OCI-LY7 (cell line): Measurements from ENCODE around the gene KIRREL1. TPM values are rescaled to one million over a fixed set of nuclear protein-coding genes. Genes with fewer than 3 reads are reported as not detected.

Experiments used
- BruUV-seq: library from RNA; stranded (reverse); fragments of 400-500 nt; replicated peaks from 2 replicates; lab custom pipeline; 2021; lab: Mats Ljungman, UMichigan
- CTCF ChIA-PET: fragments of 300-600 bp; sonication (Branson Sonifier 250); formaldehyde crosslinking; loops from one replicate; lab custom pipeline; 2022; ENCODE audit warnings: antibody characterized with exemption; ENCODE audit not compliant: unreplicated experiment; lab: Charles Lee
- POLR2A ChIA-PET: fragments of 300-600 bp; sonication (Branson Sonifier 250); formaldehyde crosslinking; loops from one replicate; lab custom pipeline; 2022; ENCODE audit warnings: antibody characterized with exemption; lab: Charles Lee
- DNase-seq: peaks from one replicate; pipeline ENCODE4 v3.0.0-alpha.2; 2015; ENCODE audit warnings: low spot score
- H2AFZ ChIP-seq: fragments of 200-600 bp; sonication (generic), shearing (Covaris generic); 2 replicates; pipeline ENCODE4 v1.6.1; 2014; ENCODE audit warnings: mild to moderate bottlenecking, antibody characterized with exemption, low read length, moderate library complexity
- H3K27ac ChIP-seq: fragments of 200-600 bp; sonication (generic); 2 replicates; pipeline ENCODE4 v1.5.1; 2014; ENCODE audit warnings: mixed run types, low read depth, mild to moderate bottlenecking, moderate library complexity, low read length, inconsistent platforms; ENCODE audit not compliant: poor library complexity, severe bottlenecking
- H3K36me3 ChIP-seq: fragments of 200-600 bp; sonication (generic); 2 replicates; pipeline ENCODE4 v1.6.1; 2014; ENCODE audit warnings: mild to moderate bottlenecking, antibody characterized with exemption, low read length, moderate library complexity, mixed read lengths; ENCODE audit not compliant: insufficient read depth
- H3K4me1 ChIP-seq: fragments of 200-600 bp; sonication (generic); 2 replicates; pipeline ENCODE4 v1.5.1; 2014; ENCODE audit warnings: mild to moderate bottlenecking, low read length; ENCODE audit not compliant: insufficient read depth, poor library complexity, severe bottlenecking
- H3K4me2 ChIP-seq: fragments of 200-600 bp; sonication (generic); 2 replicates; pipeline ENCODE4 v1.6.1; 2014; ENCODE audit warnings: mild to moderate bottlenecking, low read length
- H3K4me3 ChIP-seq: fragments of 200-600 bp; sonication (generic); 2 replicates; pipeline ENCODE4 v1.5.1; 2014; ENCODE audit warnings: mild to moderate bottlenecking, low read depth, low read length; ENCODE audit not compliant: poor library complexity, severe bottlenecking
- H3K79me2 ChIP-seq: fragments of 200-600 bp; sonication (generic); 2 replicates; pipeline ENCODE4 v1.6.1; 2016; ENCODE audit warnings: low read depth, mild to moderate bottlenecking, low read length, moderate library complexity, mixed read lengths; ENCODE audit not compliant: insufficient read depth
- H3K9me2 ChIP-seq: fragments of 200-600 bp; sonication (generic); 2 replicates; pipeline ENCODE4 v1.6.1; 2016; ENCODE audit warnings: mild to moderate bottlenecking, low read length, mixed read lengths; ENCODE audit not compliant: insufficient read depth
- H3K9me3 ChIP-seq: fragments of 200-600 bp; sonication (generic); 2 replicates; pipeline ENCODE4 v1.6.1; 2014; ENCODE audit warnings: mild to moderate bottlenecking, mixed run types, low read length, mixed read lengths
- H4K20me1 ChIP-seq: fragments of 200-600 bp; sonication (generic); 2 replicates; pipeline ENCODE4 v1.6.1; 2014; ENCODE audit warnings: mild to moderate bottlenecking, antibody characterized with exemption, low read length, moderate library complexity, mixed read lengths; ENCODE audit not compliant: insufficient read depth
- EZH2phosphoT487 ChIP-seq: fragments of 200-600 bp; sonication (generic); IDR thresholded peaks from 2 replicates; pipeline ENCODE4 v1.6.1; 2018; ENCODE audit warnings: low read depth, borderline replicate concordance, mild to moderate bottlenecking, mixed run types, antibody characterized with exemption, low read length, moderate library complexity, mixed read lengths
- intact Hi-C: fragments of 100-400 bp; cut with micrococcal nuclease; formaldehyde crosslinking; loops from one replicate; pipeline ENCODE4 v1.10.0; 2022; ENCODE audit not compliant: unreplicated experiment
- total RNA-seq, 2 experiments: library from RNA; depleted of rRNA in 1 of 2; stranded (reverse); fragments of >200 nt in 1 of 2; shearing (Covaris generic) in 1 of 2; gene quantifications; 2 replicates each; pipeline ENCODE4 v1.2.3, GENCODE V29; 2014 to 2022
- TF ChIP-seq, protein P1 (sequence below): fragments of 200-600 bp; sonication (generic); conservative IDR thresholded peaks from 2 replicates; pipeline ENCODE4 v1.5.1; 2014; ENCODE audit warnings: mild to moderate bottlenecking, antibody characterized with exemption, low read length, moderate library complexity, mixed read lengths

Gene KIRREL1
- total RNA-seq, 2 experiments from 2014 or later, result not detected

DNA sequence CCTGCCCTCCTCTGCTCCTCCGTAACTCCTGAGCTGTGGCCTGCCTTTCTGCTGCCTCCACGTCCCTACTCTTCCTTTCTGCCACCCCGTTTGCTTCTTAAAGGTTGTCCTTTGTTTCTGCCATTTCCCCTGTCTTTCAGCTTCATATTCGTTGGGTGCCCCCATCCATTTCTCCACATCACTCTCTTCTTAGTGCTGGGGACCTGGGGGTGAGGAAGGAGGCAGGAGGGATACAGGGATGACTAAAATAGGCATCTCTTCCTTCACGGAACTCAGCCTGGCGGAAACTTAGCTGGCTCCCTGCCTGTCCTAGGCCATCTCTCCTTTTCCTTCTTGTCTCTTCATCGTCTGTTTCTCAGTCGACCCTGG is 120.3 kb downstream of the KIRREL1 start:
- Histone ChIP-seq H3K4me3 (peak overlapping the region; percentile 67), H3K79me2 (no peaks in the 10 kb centered on the region), H2AFZ (peak overlapping the region; percentile 87), H3K9me2 (no peaks in the 10 kb centered on the region), H3K9me3 (no peaks in the 10 kb centered on the region), H4K20me1 (no peaks in the 10 kb centered on the region), H3K27ac (no peak overlapping the region), H3K4me2 (peak overlapping the region; percentile 86), H3K4me1 (peaks cover 30% of the 10 kb centered on the region), H3K36me3 (no peaks in the 10 kb centered on the region)
- CTCF ChIA-PET, result no interaction called here
- POLR2A ChIA-PET, result interaction anchor here (0.5 kb wide), 1 partner anchor 631 kb away, joined by 3 read pairs; no protein-coding TSS in a partner anchor
- intact Hi-C loops, result no loop called here
- no peak for DNase-seq
- TF ChIP-seq, protein P1, sequence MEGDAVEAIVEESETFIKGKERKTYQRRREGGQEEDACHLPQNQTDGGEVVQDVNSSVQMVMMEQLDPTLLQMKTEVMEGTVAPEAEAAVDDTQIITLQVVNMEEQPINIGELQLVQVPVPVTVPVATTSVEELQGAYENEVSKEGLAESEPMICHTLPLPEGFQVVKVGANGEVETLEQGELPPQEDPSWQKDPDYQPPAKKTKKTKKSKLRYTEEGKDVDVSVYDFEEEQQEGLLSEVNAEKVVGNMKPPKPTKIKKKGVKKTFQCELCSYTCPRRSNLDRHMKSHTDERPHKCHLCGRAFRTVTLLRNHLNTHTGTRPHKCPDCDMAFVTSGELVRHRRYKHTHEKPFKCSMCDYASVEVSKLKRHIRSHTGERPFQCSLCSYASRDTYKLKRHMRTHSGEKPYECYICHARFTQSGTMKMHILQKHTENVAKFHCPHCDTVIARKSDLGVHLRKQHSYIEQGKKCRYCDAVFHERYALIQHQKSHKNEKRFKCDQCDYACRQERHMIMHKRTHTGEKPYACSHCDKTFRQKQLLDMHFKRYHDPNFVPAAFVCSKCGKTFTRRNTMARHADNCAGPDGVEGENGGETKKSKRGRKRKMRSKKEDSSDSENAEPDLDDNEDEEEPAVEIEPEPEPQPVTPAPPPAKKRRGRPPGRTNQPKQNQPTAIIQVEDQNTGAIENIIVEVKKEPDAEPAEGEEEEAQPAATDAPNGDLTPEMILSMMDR, result peak; percentile 49; the same call in 1 of the 2 replicates
- TF ChIP-seq EZH2phosphoT487, result no peak
- no TSS peak for BruUV-seq

DNA sequence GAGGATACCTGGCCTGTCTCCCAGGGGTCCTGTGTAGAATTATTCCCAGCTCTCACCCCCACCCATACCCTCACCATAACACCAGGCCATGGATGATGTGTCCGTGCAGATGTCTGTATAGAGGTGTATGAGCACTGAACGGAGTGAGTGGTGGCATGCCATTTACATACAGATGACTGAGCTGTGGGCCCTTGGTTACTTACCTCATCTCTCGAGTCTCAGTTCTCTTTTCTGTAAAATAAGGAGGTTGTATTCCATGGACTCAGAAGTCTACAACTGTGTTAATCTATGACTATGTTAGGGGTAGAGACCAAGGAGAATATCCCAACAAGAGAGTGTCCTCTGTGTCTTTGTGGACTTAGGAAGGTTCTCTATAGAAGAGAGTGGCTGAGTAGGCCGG is 121.7 kb downstream of the KIRREL1 start:
- H3K36me3 ChIP-seq, result no peaks in the 10 kb centered on the region
- no peaks in the 10 kb centered on the region for H3K9me3 ChIP-seq
- H4K20me1 ChIP-seq, result no peaks in the 10 kb centered on the region
- no peak overlapping the region for H3K4me2 ChIP-seq
- DNase-seq, result peak; percentile 52
- no peak overlapping the region for H3K4me3 ChIP-seq
- BruUV-seq, result no TSS peak
- ChIA-PET CTCF (no interaction called here), POLR2A (no interaction called here)
- H3K27ac ChIP-seq, result no peak overlapping the region
- peaks cover 30% of the 10 kb centered on the region for H3K4me1 ChIP-seq
- no peaks in the 10 kb centered on the region for H3K9me2 ChIP-seq
- intact Hi-C loops, result no loop called here
- TF ChIP-seq, protein P1, result no peak
- no peak for TF ChIP-seq EZH2phosphoT487
- H2AFZ ChIP-seq, result no peak overlapping the region
- no peaks in the 10 kb centered on the region for H3K79me2 ChIP-seq

DNA sequence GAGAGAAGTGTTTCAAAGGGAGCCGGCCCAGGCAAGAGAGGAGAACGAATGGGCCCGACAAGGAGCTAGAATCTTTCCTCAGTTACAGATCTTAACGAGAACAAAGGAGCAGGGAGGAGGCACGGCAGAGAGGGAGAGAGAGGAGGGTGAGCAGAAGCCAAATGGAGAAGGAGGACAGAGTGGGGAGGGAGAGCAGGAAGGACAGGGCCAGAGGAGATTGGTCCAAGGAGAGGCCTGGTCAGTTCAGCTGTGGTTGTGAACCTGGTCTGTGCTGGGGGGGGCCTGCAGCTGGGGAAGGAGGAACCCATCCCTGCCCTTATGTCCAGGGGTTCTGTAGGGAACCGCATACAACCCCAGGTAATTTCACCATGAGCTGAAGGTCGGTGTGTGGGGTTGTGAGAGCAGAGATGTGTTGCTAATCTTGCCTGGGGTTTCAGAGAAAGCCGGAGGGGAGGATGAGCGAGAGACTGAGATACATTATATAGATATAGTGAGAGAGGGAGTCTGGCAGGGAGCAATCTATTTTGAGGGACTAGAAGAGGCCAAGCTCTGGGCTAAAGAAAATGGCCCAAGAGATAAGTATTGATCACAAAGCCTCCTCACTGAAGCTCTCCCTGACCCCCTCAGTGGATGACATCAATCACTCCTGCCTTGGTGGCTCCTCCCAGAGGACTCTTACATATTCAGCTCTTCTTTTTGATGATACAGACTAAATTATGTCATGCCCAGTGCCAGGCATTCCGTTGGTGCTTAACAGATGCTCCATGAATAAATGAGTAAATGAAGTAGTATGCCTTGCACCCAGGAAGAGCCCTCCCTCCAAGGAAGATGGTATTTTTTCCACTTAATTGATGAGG is 123.1 kb downstream of the KIRREL1 start:
- CTCF ChIA-PET, result no interaction called here
- BruUV-seq, result no TSS peak

More for the DNA sequence above, 123.1 kb downstream of the KIRREL1 start:
- H4K20me1 ChIP-seq, result no peaks in the 10 kb centered on the region
- no peaks in the 10 kb centered on the region for H3K9me3 ChIP-seq
- no peaks in the 10 kb centered on the region for H3K36me3 ChIP-seq
- peaks cover 30% of the 10 kb centered on the region for H3K4me1 ChIP-seq
- H3K4me3 ChIP-seq, result no peak overlapping the region
- H3K9me2 ChIP-seq, result no peaks in the 10 kb centered on the region
- intact Hi-C loops, result loop anchor here (1.0 kb wide), 1 partner anchor 153 kb away; no protein-coding TSS in a partner anchor
- TF ChIP-seq, protein P1, result no peak
- TF ChIP-seq EZH2phosphoT487, result no peak
- H3K79me2 ChIP-seq, result no peaks in the 10 kb centered on the region
- H2AFZ ChIP-seq, result no peak overlapping the region
- no peak for DNase-seq
- POLR2A ChIA-PET, result interaction anchor here (0.6 kb wide), 1 partner anchor 130 kb away, joined by 3 read pairs; no protein-coding TSS in a partner anchor
- H3K27ac ChIP-seq, result no peak overlapping the region
- H3K4me2 ChIP-seq, result no peak overlapping the region
